ENCODE data around the gene FAM3C. TPM values are rescaled to one million over a fixed set of nuclear protein-coding genes. Genes with fewer than 3 reads are reported as not detected.

FAM3C gene
- total RNA-seq, 1 experiment from 2014 or later = 322 TPM

GRCh38 chr7:121390109-121390508 is 6.0 kb downstream of the FAM3C start:
- H3K9me2 ChIP-seq (ENCODE audit: insufficient read depth) = no peaks in the 10 kb centered on the region
- ChIA-PET POLR2A (no interaction called here), RAD21 (ENCODE audit: low non-redundant PET in 1 of 2, low total read pairs in 2 of 2, uncharacterized antibody in 2 of 2, unreplicated experiment in 2 of 2) (no interaction called here), CTCF (no interaction called here)
- no peak overlapping the region for H3K27ac ChIP-seq (ENCODE audit: low read depth, low read length)
- no peak for ATAC-seq
- H4K20me1 ChIP-seq (ENCODE audit: insufficient read depth) = peaks cover 70% of the 10 kb centered on the region
- peak overlapping the region; percentile 13; the same call in 1 of the 2 replicates for H3K9ac ChIP-seq (ENCODE audit: low read length)
- DNase-seq (ENCODE audit: low read depth, low spot score) = no peak
- H3K9me3 ChIP-seq (ENCODE audit: control insufficient read depth in 1 of 2, insufficient read depth in 1 of 2, low read depth in 1 of 2, low read length in 2 of 2) = no peaks in the 10 kb centered on the region
- H3K4me3 ChIP-seq (replicated peaks in 1 of 2; ENCODE audit: low read depth in 1 of 2, low read length in 2 of 2) = no peak overlapping the region
- H3K27me3 ChIP-seq (ENCODE audit: insufficient read depth, low read length) = no peaks in the 10 kb centered on the region
- H3K4me1 ChIP-seq (ENCODE audit: control insufficient read depth in 1 of 2, insufficient read depth in 2 of 2, low read length in 2 of 2) = peaks cover 38 to 98% of the 10 kb centered on the region in 2 experiments
- H3K4me2 ChIP-seq (ENCODE audit: low read length) = peak overlapping the region; percentile 29; the same call in 1 of the 2 replicates
- H3K79me2 ChIP-seq (ENCODE audit: insufficient read depth, low read length) = peaks cover 100% of the 10 kb centered on the region
- BruUV-seq (replicated peaks) = no TSS peak
- TF ChIP-seq SIN3A (IDR thresholded peaks at IDR 0.05; ENCODE audit: low read depth) (no peak; the same call in 1 of the 2 replicates), FOSL1 (IDR thresholded peaks at IDR 0.05; ENCODE audit: low read depth) (no peak), ATF3 (IDR thresholded peaks at IDR 0.05) (no peak), ZFX (IDR thresholded peaks at IDR 0.05) (no peak), POLR2A (IDR thresholded peaks at IDR 0.05; ENCODE audit: borderline replicate concordance, extremely low read depth, insufficient read depth, insufficient read length) (no peak), REST (IDR thresholded peaks at IDR 0.05; ENCODE audit: low read depth) (no peak), RAD21 (IDR thresholded peaks at IDR 0.05; ENCODE audit: low read depth) (no peak), CTCF (IDR thresholded peaks at IDR 0.05 in 2 of 3, conservative IDR thresholded peaks at IDR 0.05 in 1 of 3; ENCODE audit: borderline replicate concordance in 1 of 3, insufficient read depth in 1 of 3, low read depth in 2 of 3, low read length in 2 of 3) (no peak), CBX3 (IDR thresholded peaks at IDR 0.05; ENCODE audit: low read depth) (no peak)
- no peak overlapping the region for H2AFZ ChIP-seq (ENCODE audit: low read depth, low read length, poor library complexity, severe bottlenecking)
- intact Hi-C loops (cut with micrococcal nuclease) = no loop called here
- peaks cover 6 to 45% of the 10 kb centered on the region in 2 experiments; a peak in 2 of 4 replicates for H3K36me3 ChIP-seq (ENCODE audit: control insufficient read depth in 1 of 2, insufficient read depth in 2 of 2, low read length in 2 of 2)
